ENCODE results near the gene POC5. TPM values are rescaled to one million over a fixed set of nuclear protein-coding genes. Genes with fewer than 3 reads are reported as not detected.

POC5 gene
- total and polyA plus RNA-seq, 2 experiments from 2014 or later: 16.2 to 25.9 TPM

GRCh38 chr5:75668445-75668844 is 48.8 kb downstream of the POC5 start:
- Histone ChIP-seq H3K27ac (ENCODE audit: low read depth) (no peak overlapping the region), H3K27me3 (ENCODE audit: insufficient read depth) (no peaks in the 10 kb centered on the region), H3K36me3 (ENCODE audit: insufficient read depth) (no peaks in the 10 kb centered on the region), H2AFZ (no peak overlapping the region), H3K4me1 (ENCODE audit: insufficient read depth) (no peaks in the 10 kb centered on the region), H4K20me1 (replicated peaks; ENCODE audit: insufficient read depth) (no peaks in the 10 kb centered on the region), H3K4me3 (no peak overlapping the region), H3K9me2 (ENCODE audit: insufficient read depth) (peaks cover 7% of the 10 kb centered on the region; the same call in 1 of the 2 replicates), H3K4me2 (no peak overlapping the region), H3K79me2 (replicated peaks; ENCODE audit: insufficient read depth) (no peaks in the 10 kb centered on the region), H3F3A (replicated peaks; ENCODE audit: low read depth) (no peaks in the 10 kb centered on the region)
- DNase-seq (ENCODE audit: low spot score) (no peak), ATAC-seq (peak; percentile 49)
- TF ChIP-seq ZNF114 (CRISPR knock-in tag; IDR thresholded peaks at IDR 0.05): no peak
- no peak for TF ChIP-seq CTCF (conservative IDR thresholded peaks at IDR 0.05; ENCODE audit: low read depth in 2 of 2)
- TF ChIP-seq JUNB (IDR thresholded peaks at IDR 0.05; ENCODE audit: unreplicated experiment): no peak
- no peak for TF ChIP-seq ZNF331 (CRISPR knock-in tag; IDR thresholded peaks at IDR 0.05; ENCODE audit: low read depth)
- TF ChIP-seq NANOG (IDR thresholded peaks at IDR 0.05; ENCODE audit: borderline replicate concordance): no peak
- no peak for TF ChIP-seq EZH2 (IDR thresholded peaks at IDR 0.05; ENCODE audit: low read depth, unreplicated experiment)
- TF ChIP-seq STAT1 (IDR thresholded peaks at IDR 0.05; ENCODE audit: unreplicated experiment): no peak
- TF ChIP-seq ZNF462 (CRISPR knock-in tag; IDR thresholded peaks at IDR 0.05): no peak
- no peak for TF ChIP-seq POLR2AphosphoS5 (IDR thresholded peaks at IDR 0.05; ENCODE audit: low read depth)
- TF ChIP-seq EZH2phosphoT487 (IDR thresholded peaks at IDR 0.05; ENCODE audit: unreplicated experiment): no peak
- TF ChIP-seq ETS1 (IDR thresholded peaks at IDR 0.05): no peak
- TF ChIP-seq CREB1 (CRISPR knock-in tag; IDR thresholded peaks at IDR 0.05; ENCODE audit: low read depth): no peak
- H3K4me3 Mint-ChIP-seq: no peak overlapping the region
- H3K9me3 Mint-ChIP-seq: no peaks in the 10 kb centered on the region
- H3K27ac Mint-ChIP-seq: no peak overlapping the region
- H3K4me1 Mint-ChIP-seq: peaks cover 20% of the 10 kb centered on the region
- no peaks in the 10 kb centered on the region for H3K27me3 Mint-ChIP-seq (ENCODE audit: insufficient read depth, low read depth, poor library complexity)
- no peaks in the 10 kb centered on the region; the same call in 2 of the 3 replicates for H3K36me3 Mint-ChIP-seq (ENCODE audit: low read depth)

All from GM23338 (cell line).